Cerebellar cortex (tissue), 1 donor: ENCODE data around the gene ABCF3.
"Not testable (repeated sequence)": the region's sequence is repeated elsewhere in the genome, so short reads cannot be mapped to it uniquely, and the experiment has no call there.

Experiments
- DNase-seq: peaks from one replicate; pipeline ENCODE4 v3.0.0-alpha.2; 2015; ENCODE audit warnings: low spot score

Gene ABCF3

DNA sequence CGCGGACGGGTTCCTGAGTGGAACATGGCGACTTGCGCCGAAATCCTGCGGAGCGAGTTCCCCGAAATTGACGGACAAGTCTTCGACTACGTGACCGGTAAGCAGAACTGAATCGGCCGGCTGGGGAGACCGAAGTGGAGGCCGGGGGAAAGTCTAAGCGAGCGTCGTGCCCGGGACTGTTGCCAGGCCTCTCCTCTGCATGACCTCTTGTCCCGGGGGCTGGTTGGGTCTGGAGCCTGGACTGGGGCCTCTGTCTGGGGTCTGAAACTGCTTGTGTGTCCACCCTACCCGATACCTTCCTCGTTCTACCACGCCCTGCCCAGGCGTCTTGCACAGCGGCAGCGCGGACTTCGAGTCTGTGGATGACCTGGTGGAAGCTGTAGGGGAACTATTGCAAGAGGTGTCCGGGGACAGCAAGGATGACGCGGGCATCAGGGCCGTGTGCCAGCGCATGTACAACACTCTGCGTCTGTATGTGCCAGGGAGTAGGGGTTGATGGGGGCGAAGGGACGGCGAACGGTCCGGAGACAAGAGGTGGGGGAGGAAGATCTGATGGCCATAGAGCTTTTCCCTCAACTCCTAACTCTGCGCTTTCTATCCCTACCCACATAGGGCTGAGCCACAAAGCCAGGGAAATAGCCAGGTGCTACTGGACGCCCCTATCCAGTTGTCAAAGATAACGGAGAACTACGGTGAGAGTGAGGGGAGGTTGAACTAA is at the start of gene ABCF3:
Gene ABCF3, plus strand, starts transcription at position 16 of the 718 bp plus-strand sequence. Its CDS starts 9 bp downstream, at position 25.
- no peak for DNase-seq

DNA sequence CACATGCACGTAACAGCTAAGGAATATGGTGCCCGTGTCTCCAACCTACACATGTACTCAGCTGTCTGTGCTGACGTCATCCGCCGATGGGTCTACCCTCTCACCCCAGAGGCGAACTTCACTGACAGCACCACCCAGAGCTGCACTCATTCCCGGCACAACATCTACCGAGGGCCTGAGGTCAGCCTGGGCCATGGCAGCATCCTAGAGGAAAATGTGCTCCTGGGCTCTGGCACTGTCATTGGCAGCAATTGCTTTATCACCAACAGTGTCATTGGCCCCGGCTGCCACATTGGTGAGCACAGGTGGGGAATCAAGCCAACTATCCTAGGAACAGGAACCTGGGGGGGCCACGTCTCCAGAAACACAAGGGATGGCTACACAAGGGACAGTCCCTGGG is 45.6 kb upstream of the ABCF3 start:
- no peak for DNase-seq

GRCh38 chr3:184142199-184142598 is 43.8 kb upstream of the ABCF3 start:
- no peak for DNase-seq

GRCh38 chr3:184143327-184143726 is 42.7 kb upstream of the ABCF3 start:
- no peak for DNase-seq

DNA sequence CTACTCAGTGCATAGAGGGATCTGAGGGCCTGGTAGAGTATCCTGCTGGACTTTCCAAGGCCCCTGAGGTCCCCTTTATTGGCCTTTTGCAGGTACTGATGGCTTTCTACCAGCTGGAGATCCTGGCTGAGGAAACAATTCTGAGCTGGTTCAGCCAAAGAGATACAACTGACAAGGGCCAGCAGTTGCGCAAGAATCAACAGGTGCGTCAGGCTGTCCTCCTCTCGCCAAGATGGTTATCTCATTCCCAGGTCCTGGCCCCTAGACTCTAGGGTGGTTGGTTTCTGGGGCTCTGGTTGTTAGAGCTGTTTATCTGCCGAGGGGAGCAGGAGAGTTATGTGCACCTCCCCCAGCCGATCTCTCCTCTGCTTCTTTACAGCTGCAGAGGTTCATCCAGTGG is 41.5 kb upstream of the ABCF3 start:
- no peak for DNase-seq

DNA sequence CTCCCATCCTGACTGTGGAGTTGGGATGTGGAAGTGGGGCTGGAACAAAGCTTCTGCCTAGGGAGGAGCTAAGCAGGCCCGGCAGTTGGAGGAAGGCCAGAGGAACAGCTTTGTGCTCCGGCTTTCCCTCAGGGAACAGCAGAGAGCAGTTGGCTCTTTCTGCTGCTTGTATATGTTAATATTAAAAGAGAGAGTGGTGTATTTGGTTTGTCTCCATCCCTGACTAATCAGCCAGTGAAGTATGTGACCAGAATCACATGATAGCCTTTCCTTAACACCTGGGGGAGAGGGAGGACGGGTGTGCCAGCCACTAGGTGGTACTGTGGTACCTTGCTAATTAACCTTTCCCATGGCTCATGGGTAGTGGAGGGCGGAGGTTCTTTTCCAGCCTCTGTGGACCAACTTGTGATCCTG is 40.9 kb upstream of the ABCF3 start:
- DNase-seq: peak; percentile 74

DNA sequence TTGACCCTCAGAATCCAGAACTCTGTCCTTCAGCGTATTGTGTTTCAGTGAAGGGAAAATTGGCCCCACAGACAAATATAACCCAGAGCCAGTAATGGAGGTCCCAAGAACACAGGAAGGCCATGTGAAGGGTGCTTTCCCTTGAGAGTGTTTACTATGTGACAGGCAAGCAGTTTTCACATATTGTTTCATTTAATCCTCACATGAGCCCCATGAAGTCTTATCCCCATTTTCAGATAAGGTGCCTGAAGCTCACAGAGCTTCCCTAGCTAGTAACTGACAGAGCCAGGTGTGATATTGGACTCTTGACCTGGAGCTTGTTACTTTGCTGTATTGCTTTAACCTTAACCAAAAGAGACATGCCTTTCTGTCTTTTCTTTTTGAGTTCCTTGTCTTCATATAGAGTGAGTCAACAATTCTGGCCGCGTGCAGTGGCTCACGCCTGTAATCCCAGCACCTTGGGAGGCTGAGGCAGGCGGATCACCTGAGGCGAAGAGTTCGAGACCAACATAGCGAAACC is 40.2 kb upstream of the ABCF3 start:
- DNase-seq: no peak

GRCh38 chr3:184148076-184148475 is 37.9 kb upstream of the ABCF3 start:
- no peak for DNase-seq

DNA sequence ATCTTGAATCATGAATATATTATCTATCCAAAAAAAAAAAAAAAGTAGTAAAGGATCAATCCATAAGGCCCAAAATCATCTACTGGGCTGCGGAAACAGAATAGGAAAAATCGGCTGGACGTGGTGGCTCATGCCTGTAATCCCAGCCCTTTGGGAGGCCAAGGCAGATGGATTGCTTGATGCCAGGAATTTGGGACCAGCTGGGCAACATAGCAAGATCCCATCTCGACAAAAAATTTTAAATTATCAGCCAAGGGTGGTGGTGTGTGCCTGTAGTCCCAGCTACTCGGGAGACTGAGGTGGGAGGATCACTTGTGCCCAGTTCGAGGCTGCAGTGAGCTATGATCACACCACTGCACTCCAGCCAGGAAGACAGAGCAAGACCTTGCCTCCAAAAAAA is 36.9 kb upstream of the ABCF3 start:
- no peak for DNase-seq

- DNase-seq: not testable (repeated sequence)
Observed at GRCh38 chr3:184149770-184150169, 36.2 kb upstream of the ABCF3 start.

GRCh38 chr3:184154885-184155643 is 30.9 kb upstream of the ABCF3 start, which contains the start of gene DVL3:
TSS of gene DVL3 (plus strand) at chr3:184155377. CDS start at chr3:184155636, 259 bp downstream.
- DNase-seq: peak; percentile 67

- no peak for DNase-seq
Observed at GRCh38 chr3:184155644-184156521, 30.1 kb upstream of the ABCF3 start.

GRCh38 chr3:184156522-184156955 is 29.5 kb upstream of the ABCF3 start:
- no peak for DNase-seq

- no peak for DNase-seq
Observed at GRCh38 chr3:184157206-184157605, 28.8 kb upstream of the ABCF3 start.

DNA sequence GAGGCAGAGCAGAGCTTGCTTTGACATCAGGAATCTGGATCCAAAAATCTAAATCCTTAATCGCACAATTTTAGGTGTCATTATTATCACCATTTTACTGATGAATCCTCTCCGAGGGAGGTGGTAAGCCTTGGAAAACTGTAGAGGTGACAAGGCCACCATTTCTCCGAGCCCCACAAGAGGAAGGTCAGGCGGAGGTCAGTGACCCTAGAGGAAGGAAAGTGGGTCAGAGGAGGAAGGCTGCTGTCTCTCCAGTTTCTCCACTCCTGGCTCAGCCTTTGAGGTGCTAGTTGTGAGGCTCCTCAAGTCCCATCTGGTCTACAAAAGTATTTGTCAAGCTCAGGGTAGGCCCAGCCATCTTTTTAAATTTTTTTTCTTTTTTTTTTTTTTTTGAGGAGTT is 27.6 kb upstream of the ABCF3 start:
- DNase-seq: no peak

- no peak for DNase-seq
Observed at GRCh38 chr3:184160456-184160855, 25.5 kb upstream of the ABCF3 start.

- not testable (repeated sequence) for DNase-seq
Observed at GRCh38 chr3:184162571-184163070, 23.4 kb upstream of the ABCF3 start.

GRCh38 chr3:184164648-184165330 is 21.2 kb upstream of the ABCF3 start:
- no peak for DNase-seq

DNA sequence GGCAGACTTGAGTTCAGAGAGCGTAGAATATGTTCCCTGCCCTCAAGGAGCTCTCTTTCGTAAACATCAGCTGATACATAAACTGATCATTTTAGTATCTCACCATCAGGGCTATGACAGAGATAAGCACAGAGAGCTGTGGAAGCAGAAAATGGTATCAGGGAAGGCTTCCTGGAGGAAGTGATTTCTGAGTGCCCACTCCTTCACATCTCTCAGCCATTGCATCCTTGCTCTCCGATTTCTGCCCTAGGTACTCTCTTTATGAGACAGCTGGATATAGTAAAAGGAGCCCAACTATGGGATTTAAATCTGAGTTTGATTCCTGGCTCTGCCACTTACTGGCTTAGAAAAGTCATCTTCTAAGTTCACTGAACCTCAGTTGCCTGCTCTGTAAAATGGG is 20.5 kb upstream of the ABCF3 start:
- DNase-seq: no peak

DNA sequence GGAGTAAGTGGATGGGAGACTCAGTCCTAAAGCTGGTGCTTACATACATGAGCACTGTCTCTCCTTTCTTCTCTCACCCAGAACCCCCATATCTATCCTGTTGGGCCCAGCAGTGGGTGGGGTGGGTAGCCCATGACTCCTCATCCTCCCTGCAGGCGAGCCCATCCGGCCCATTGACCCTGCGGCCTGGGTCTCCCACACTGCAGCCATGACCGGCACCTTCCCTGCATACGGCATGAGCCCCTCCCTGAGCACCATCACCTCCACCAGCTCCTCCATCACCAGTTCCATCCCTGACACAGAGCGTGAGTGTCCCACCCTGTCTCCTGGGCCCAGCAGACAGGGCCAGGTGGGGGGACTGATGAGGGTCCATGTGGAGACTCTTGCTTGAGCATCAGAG is 19.3 kb upstream of the ABCF3 start:
- no peak for DNase-seq

GRCh38 chr3:184167786-184168185 is 18.2 kb upstream of the ABCF3 start:
- DNase-seq: no peak
